ENCODE results near the gene RHEX. TPM values are rescaled to one million over a fixed set of nuclear protein-coding genes. Genes with fewer than 3 reads are reported as not detected.

The RHEX gene
- total RNA-seq, 1 donor from 2014 or later, result 0.44 TPM

- Histone ChIP-seq H3K4me3 (no peak overlapping the region), H3K9me3 (replicated peaks) (no peaks in the 10 kb centered on the region), H3K4me1 (no peaks in the 10 kb centered on the region), H3K27me3 (ENCODE audit: low read depth) (peaks cover 19% of the 10 kb centered on the region), H3K27ac (replicated peaks) (no peak overlapping the region), H3K36me3 (no peaks in the 10 kb centered on the region)
- no peak for DNase-seq
- intact Hi-C loops (cut with micrococcal nuclease), result no loop called here
- no peak for TF ChIP-seq CTCF (IDR thresholded peaks at IDR 0.05; ENCODE audit: borderline replicate concordance)
Measured at GRCh38 chr1:206142770-206143169, 89.8 kb downstream of the RHEX start.

GRCh38 chr1:206143537-206144172 is 90.7 kb downstream of the RHEX start:
- Histone ChIP-seq H3K36me3 (no peaks in the 10 kb centered on the region), H3K4me1 (no peaks in the 10 kb centered on the region), H3K4me3 (no peak overlapping the region), H3K27me3 (ENCODE audit: low read depth) (peaks cover 19% of the 10 kb centered on the region), H3K27ac (replicated peaks) (no peak overlapping the region), H3K9me3 (replicated peaks) (no peaks in the 10 kb centered on the region)
- intact Hi-C loops (cut with micrococcal nuclease), result no loop called here
- DNase-seq, result no peak
- no peak for TF ChIP-seq CTCF (IDR thresholded peaks at IDR 0.05; ENCODE audit: borderline replicate concordance)

GRCh38 chr1:206144605-206145004 is 91.6 kb downstream of the RHEX start:
- Histone ChIP-seq H3K4me3 (no peak overlapping the region), H3K27me3 (ENCODE audit: low read depth) (peaks cover 19% of the 10 kb centered on the region), H3K36me3 (no peaks in the 10 kb centered on the region), H3K9me3 (replicated peaks) (no peaks in the 10 kb centered on the region), H3K4me1 (no peaks in the 10 kb centered on the region), H3K27ac (replicated peaks) (no peak overlapping the region)
- no peak for TF ChIP-seq CTCF (IDR thresholded peaks at IDR 0.05; ENCODE audit: borderline replicate concordance)
- DNase-seq, result no peak
- intact Hi-C loops (cut with micrococcal nuclease), result no loop called here

GRCh38 chr1:206145771-206146290 is 92.9 kb downstream of the RHEX start:
- Histone ChIP-seq H3K27ac (replicated peaks) (no peak overlapping the region), H3K36me3 (no peaks in the 10 kb centered on the region), H3K27me3 (ENCODE audit: low read depth) (peaks cover 19% of the 10 kb centered on the region), H3K9me3 (replicated peaks) (no peaks in the 10 kb centered on the region), H3K4me3 (no peak overlapping the region), H3K4me1 (no peaks in the 10 kb centered on the region)
- TF ChIP-seq CTCF (IDR thresholded peaks at IDR 0.05; ENCODE audit: borderline replicate concordance), result no peak
- intact Hi-C loops (cut with micrococcal nuclease), result no loop called here
- no peak for DNase-seq

Other genes starting within 250 kb of the RHEX start
- gene SLC41A1, start 240.0 kb upstream of the RHEX start, total RNA-seq, result 486 TPM
- 1.7 TPM for gene PM20D1, start 203.0 kb upstream of the RHEX start, total RNA-seq
- gene SLC26A9, start 109.7 kb upstream of the RHEX start, total RNA-seq, result 35.2 TPM
- 1.4 TPM for gene RAB7B, start 49.8 kb upstream of the RHEX start, total RNA-seq
- gene CTSE, start 29.3 kb upstream of the RHEX start, total RNA-seq, result not detected
- gene AVPR1B, start 64.2 kb downstream of the RHEX start, total RNA-seq, result not detected
- not detected for gene FAM72A, start 149.7 kb downstream of the RHEX start, total RNA-seq
- gene SRGAP2, start 150.4 kb downstream of the RHEX start, total RNA-seq, result 15.6 TPM